ENCODE data around the gene ARHGEF17.

ARHGEF17 gene

GRCh38 chr11:73398721-73399120 is 90.6 kb downstream of the ARHGEF17 start:
- TF ChIP-seq CTCF (conservative IDR thresholded peaks at IDR 0.05; ENCODE audit: low read depth, low read length) = no peak

GRCh38 chr11:73399159-73399590 is 91.1 kb downstream of the ARHGEF17 start:
- no peak for TF ChIP-seq CTCF (conservative IDR thresholded peaks at IDR 0.05; ENCODE audit: low read depth, low read length)
- no peak overlapping the region for H3K4me3 ChIP-seq (ENCODE audit: low read depth, low read length)
- DNase-seq (ENCODE audit: low read depth) = no peak

More at GRCh38 chr11:73398721-73399120, 90.6 kb downstream of the ARHGEF17 start:
- no peak overlapping the region for H3K4me3 ChIP-seq (ENCODE audit: low read depth, low read length)
- DNase-seq (ENCODE audit: low read depth) = no peak

GRCh38 chr11:73399636-73400035 is 91.6 kb downstream of the ARHGEF17 start:
- TF ChIP-seq CTCF (conservative IDR thresholded peaks at IDR 0.05; ENCODE audit: low read depth, low read length) = no peak
- no peak overlapping the region for H3K4me3 ChIP-seq (ENCODE audit: low read depth, low read length)
- DNase-seq (ENCODE audit: low read depth) = no peak

GRCh38 chr11:73400293-73400692 is 92.2 kb downstream of the ARHGEF17 start:
- no peak for TF ChIP-seq CTCF (conservative IDR thresholded peaks at IDR 0.05; ENCODE audit: low read depth, low read length)
- H3K4me3 ChIP-seq (ENCODE audit: low read depth, low read length) = no peak overlapping the region
- DNase-seq (ENCODE audit: low read depth) = no peak

- DNase-seq (ENCODE audit: low read depth) = no peak
- no peak for TF ChIP-seq CTCF (conservative IDR thresholded peaks at IDR 0.05; ENCODE audit: low read depth, low read length)
- H3K4me3 ChIP-seq (ENCODE audit: low read depth, low read length) = no peak overlapping the region
These were observed 93.3 kb downstream of the ARHGEF17 start for GRCh38 chr11:73401217-73401923.

- TF ChIP-seq CTCF (conservative IDR thresholded peaks at IDR 0.05; ENCODE audit: low read depth, low read length) = no peak
- H3K4me3 ChIP-seq (ENCODE audit: low read depth, low read length) = no peak overlapping the region
- no peak for DNase-seq (ENCODE audit: low read depth)
These were observed 94.1 kb downstream of the ARHGEF17 start for GRCh38 chr11:73401924-73402833.

Measured in choroid plexus epithelial cell (primary cell).